AG04450 (cell line): ENCODE results near the gene YPEL3. TPM values are rescaled to one million over a fixed set of nuclear protein-coding genes. Genes with fewer than 3 reads are reported as not detected.

ENCODE experiments used
- CTCF ChIA-PET: fragments of 300-600, 350-600 bp; formaldehyde crosslinking; extraction: SDS; loops from one replicate; lab custom pipeline; 2022; ENCODE audit warnings: antibody characterized with exemption, inconsistent platforms; lab: Charles Lee
- POLR2A ChIA-PET: fragments of 350-600 bp; formaldehyde crosslinking; extraction: SDS; loops from one replicate; lab custom pipeline; 2021; ENCODE audit warnings: antibody characterized with exemption, inconsistent platforms; lab: Yijun Ruan, JAX
- DNase-seq: peaks from one replicate; pipeline ENCODE4 v3.0.0-alpha.2; 2011; ENCODE audit warnings: low read depth, low spot score
- H3K27ac ChIP-seq: one replicate; pipeline ENCODE4 v1.5.1; 2012; ENCODE audit warnings: low read depth, low read length, control low read depth
- H3K27me3 ChIP-seq: one replicate; pipeline ENCODE4 v1.6.0; 2012; ENCODE audit warnings: low read length; ENCODE audit not compliant: control insufficient read depth, insufficient read depth
- H3K4me3 ChIP-seq: 2 replicates; pipeline ENCODE4 v1.5.1; 2011; ENCODE audit warnings: mild to moderate bottlenecking, low read depth, low read length, control low read depth
- H3K9me3 ChIP-seq: 2 replicates; pipeline ENCODE4 v1.5.1; 2012; ENCODE audit warnings: low read length; ENCODE audit not compliant: control insufficient read depth, insufficient read depth
- CTCF ChIP-seq: IDR thresholded peaks from 2 replicates; pipeline ENCODE4 v1.5.1; 2011; ENCODE audit warnings: low read depth, low read length, control low read depth, inconsistent platforms
- polyA plus RNA-seq: library from polyadenylated mRNA; depleted of rRNA; stranded (reverse); fragments of >200 nt; gene quantifications from 2 replicates; pipeline ENCODE4 v1.2.3, GENCODE V29; 2011

YPEL3 gene
- polyA plus RNA-seq, 1 experiment: 15.6 TPM

DNA sequence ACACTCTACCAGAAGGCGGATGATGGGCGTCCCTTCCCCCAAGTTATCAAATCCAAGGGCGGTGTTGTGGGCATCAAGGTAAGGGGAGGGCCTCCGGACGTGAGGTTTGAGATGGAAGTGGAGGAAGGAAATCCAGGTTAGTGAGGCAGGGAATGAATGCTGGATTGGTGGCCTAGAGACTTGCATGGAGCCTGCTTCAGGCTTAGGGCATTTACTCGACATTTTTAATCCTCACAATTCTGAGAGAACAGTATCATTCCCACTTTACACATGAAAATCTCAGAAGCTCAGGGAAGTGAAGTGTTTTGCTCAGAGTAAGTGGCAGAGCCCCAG, 28.5 kb downstream of the YPEL3 start:
- POLR2A ChIA-PET: no interaction called here
- no peak for TF ChIP-seq CTCF
- CTCF ChIA-PET: no interaction called here
- peaks cover 6% of the 10 kb centered on the region; the same call in 1 of the 2 replicates for H3K9me3 ChIP-seq
- H3K4me3 ChIP-seq: peak overlapping the region; percentile 97
- H3K27ac ChIP-seq: no peak overlapping the region
- DNase-seq: no peak
- no peaks in the 10 kb centered on the region for H3K27me3 ChIP-seq

GRCh38 chr16:30066761-30067583, 29.0 kb downstream of the YPEL3 start:
- CTCF ChIA-PET: interaction anchor here (1.0 kb wide), 1 partner anchor 9 kb away, joined by 3 read pairs; no protein-coding TSS in a partner anchor
- Histone ChIP-seq H3K9me3 (peaks cover 6% of the 10 kb centered on the region; the same call in 1 of the 2 replicates), H3K4me3 (peak overlapping the region; percentile 97), H3K27me3 (no peaks in the 10 kb centered on the region), H3K27ac (peak overlapping the region; percentile 98)
- POLR2A ChIA-PET: interaction anchor here (0.7 to 2.6 kb wide), 6 partner anchors 8 to 351 kb away, joined by 3 to 26 read pairs (median 14); partner anchors contain the start of genes PPP4C, TBX6 and ZNF771
- no peak for TF ChIP-seq CTCF
- no peak for DNase-seq

DNA sequence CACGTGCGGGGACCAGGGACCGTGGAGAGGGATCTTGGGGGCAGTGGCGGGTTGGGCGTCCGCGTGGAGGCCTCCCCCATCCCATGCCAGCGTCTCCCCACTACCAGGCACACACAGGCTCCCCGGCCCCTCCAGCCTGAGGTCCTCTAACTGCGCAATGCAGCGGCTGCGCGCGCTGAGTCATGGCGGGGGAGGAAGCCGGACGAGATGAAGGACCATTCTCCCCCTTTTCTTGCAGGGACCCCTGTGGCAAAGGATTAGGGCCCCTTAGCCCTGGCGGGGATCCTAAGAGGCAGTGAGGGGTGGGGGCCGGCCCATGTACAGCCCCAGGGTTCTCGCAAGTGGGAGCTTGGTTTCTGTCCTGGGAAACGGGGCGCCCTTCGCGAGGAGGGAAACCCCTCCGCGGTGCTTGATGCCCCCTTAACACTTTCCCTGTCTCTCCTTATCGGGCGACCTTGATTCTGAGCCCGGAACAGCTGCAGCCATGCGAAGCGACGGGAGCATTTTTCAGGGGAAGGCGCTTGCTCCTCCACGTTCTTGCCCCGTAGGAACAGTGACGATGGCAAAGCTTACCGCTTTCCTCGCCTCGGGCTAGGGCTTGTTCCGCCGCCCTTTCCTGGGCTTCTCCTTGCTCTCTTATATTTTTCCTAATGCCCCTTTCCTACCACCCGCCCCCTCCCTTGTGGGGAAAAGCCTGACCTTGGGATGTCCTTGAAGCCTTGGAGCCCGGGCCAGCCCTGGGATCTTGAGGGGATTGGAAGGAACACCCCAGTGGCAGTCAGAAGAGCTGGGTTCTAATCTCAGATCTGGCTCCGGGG, 29.9 kb downstream of the YPEL3 start:
- no peak for TF ChIP-seq CTCF
- POLR2A ChIA-PET: interaction anchor here (0.7 to 2.6 kb wide), 24 partner anchors 8 to 617 kb away, joined by 3 to 26 read pairs (median 4); partner anchors contain the start of genes CORO1A, KCTD13, MAPK3 and PAGR1
- CTCF ChIA-PET: interaction anchor here (1.0 kb wide), 1 partner anchor 10 kb away, joined by 3 read pairs; no protein-coding TSS in a partner anchor
- DNase-seq: no peak
- peak overlapping the region; percentile 97 for H3K4me3 ChIP-seq
- H3K27me3 ChIP-seq: no peaks in the 10 kb centered on the region
- H3K9me3 ChIP-seq: peaks cover 6% of the 10 kb centered on the region; the same call in 1 of the 2 replicates
- peak overlapping the region; percentile 98 for H3K27ac ChIP-seq

DNA sequence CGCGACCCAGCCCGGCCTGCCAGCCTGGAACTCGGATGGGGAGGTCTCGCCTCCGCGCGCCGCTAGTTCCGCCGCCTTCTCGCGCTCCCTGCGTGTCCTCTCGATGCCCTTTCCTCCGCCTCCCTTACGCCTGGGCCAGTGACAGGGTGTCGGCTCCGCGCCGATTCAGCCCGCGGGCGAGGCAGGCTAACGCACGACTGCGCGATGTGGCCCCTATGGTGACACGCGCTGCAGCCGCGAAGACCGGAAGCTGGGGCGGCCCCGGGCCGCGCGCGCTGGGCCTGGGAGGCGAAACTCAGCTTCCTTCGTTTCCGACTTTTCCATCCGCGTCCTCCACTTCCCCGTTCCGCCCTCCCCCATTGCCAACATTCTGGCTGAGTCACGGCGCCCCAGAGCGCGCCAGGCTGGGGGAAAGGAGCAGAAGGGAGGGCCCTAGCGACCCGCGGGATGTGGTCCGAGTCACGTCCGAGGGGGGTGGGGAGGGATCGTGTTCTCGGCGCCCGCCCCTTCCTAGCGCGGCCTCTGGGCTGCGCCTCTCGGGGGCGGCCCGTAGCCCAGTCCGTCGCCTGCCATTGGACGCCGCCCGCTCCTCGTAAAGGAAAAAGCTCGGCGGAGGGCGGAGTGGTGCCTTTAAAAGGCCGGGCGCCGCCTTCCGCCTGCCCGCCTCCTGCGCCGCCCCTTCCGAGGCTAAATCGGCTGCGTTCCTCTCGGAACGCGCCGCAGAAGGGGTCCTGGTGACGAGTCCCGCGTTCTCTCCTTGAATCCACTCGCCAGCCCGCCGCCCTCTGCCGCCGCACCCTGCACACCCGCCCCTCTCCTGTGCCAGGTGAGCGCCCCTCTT, 30.7 kb downstream of the YPEL3 start, which contains the start of gene ALDOA:
ALDOA (plus strand) TSS at position 659 of the 841 bp plus-strand sequence. CDS start 1,138 bp downstream, outside the sequence.
- POLR2A ChIA-PET: interaction anchor here (0.5 to 2.6 kb wide), 27 partner anchors 9 to 618 kb away, joined by 3 to 26 read pairs (median 4); partner anchors contain the start of genes CORO1A, KCTD13, MAPK3 and PAGR1
- TF ChIP-seq CTCF: no peak

More for the DNA sequence above, 30.7 kb downstream of the YPEL3 start, which contains the start of gene ALDOA:
- peak; percentile 98 for DNase-seq
- peaks cover 6% of the 10 kb centered on the region; the same call in 1 of the 2 replicates for H3K9me3 ChIP-seq
- CTCF ChIA-PET: interaction anchor here (0.9 kb wide), 1 partner anchor 10 kb away, joined by 3 read pairs; no protein-coding TSS in a partner anchor
- no peaks in the 10 kb centered on the region for H3K27me3 ChIP-seq
- peak within 1 kb of the TSS; percentile 98 for H3K27ac ChIP-seq
- peak within 1 kb of the TSS; percentile 97 for H3K4me3 ChIP-seq
